ENCODE results near the gene CCL26.
A peak's percentile ranks its signal among the peaks of the same experiment; 100 is the strongest.
"Not testable (repeated sequence)": the region's sequence is repeated elsewhere in the genome, so short reads cannot be mapped to it uniquely, and the experiment has no call there.

Gene CCL26

GRCh38 chr7:75762350-75762917 lies 9.6 kb downstream of the CCL26 start:
- H3K4me3 ChIP-seq (ENCODE audit: low read length) = no peak overlapping the region
- DNase-seq (ENCODE audit: low read depth) = peak; percentile 31
- TF ChIP-seq CTCF (conservative IDR thresholded peaks at IDR 0.05; ENCODE audit: low read depth, low read length) = peak; percentile 77

GRCh38 chr7:75761801-75762200 lies 10.2 kb downstream of the CCL26 start:
- not testable (repeated sequence) for H3K4me3 ChIP-seq (ENCODE audit: low read length); DNase-seq (ENCODE audit: low read depth)

- DNase-seq (ENCODE audit: low read depth) = no peak
- TF ChIP-seq CTCF (conservative IDR thresholded peaks at IDR 0.05; ENCODE audit: low read depth, low read length) = no peak
- no peak overlapping the region for H3K4me3 ChIP-seq (ENCODE audit: low read length)
Measured at GRCh38 chr7:75758491-75758890, 13.5 kb downstream of the CCL26 start.

- no peak for DNase-seq (ENCODE audit: low read depth)
- no peak for TF ChIP-seq CTCF (conservative IDR thresholded peaks at IDR 0.05; ENCODE audit: low read depth, low read length)
Measured at GRCh38 chr7:75757860-75758259, 14.2 kb downstream of the CCL26 start.

GRCh38 chr7:75756991-75757676 lies 14.9 kb downstream of the CCL26 start:
- peak; percentile 65 for TF ChIP-seq CTCF (conservative IDR thresholded peaks at IDR 0.05; ENCODE audit: low read depth, low read length)
- no peak for DNase-seq (ENCODE audit: low read depth)
- H3K4me3 ChIP-seq (ENCODE audit: low read length) = no peak overlapping the region

More at GRCh38 chr7:75757860-75758259, 14.2 kb downstream of the CCL26 start:
- H3K4me3 ChIP-seq (ENCODE audit: low read length) = no peak overlapping the region

GRCh38 chr7:75756206-75756990 lies 15.6 kb downstream of the CCL26 start:
- DNase-seq (ENCODE audit: low read depth) = no peak
- H3K4me3 ChIP-seq (ENCODE audit: low read length) = no peak overlapping the region
- no peak for TF ChIP-seq CTCF (conservative IDR thresholded peaks at IDR 0.05; ENCODE audit: low read depth, low read length)

- H3K4me3 ChIP-seq (ENCODE audit: low read length) = no peak overlapping the region
- DNase-seq (ENCODE audit: low read depth) = no peak
- no peak for TF ChIP-seq CTCF (conservative IDR thresholded peaks at IDR 0.05; ENCODE audit: low read depth, low read length)
Measured at GRCh38 chr7:75743455-75743859, 28.6 kb downstream of the CCL26 start.

Data from retinal pigment epithelial cell (primary cell).